GM12891 (cell line): ENCODE data around the gene GNPTAB.

Source experiments
- DNase-seq: peaks from one replicate; pipeline ENCODE4 v3.0.0; 2011; ENCODE audit warnings: low spot score; ENCODE audit not compliant: insufficient read length
- FAIRE-seq: peaks from 2 replicates; lab custom pipeline; 2011; peaks lifted over from hg19 to GRCh38; lab: Jason Lieb, UNC
- PAX5 ChIP-seq: IDR thresholded peaks from 2 replicates; pipeline ENCODE4 v1.6.1; 2011; ENCODE audit warnings: low read length, moderate library complexity, mild to moderate bottlenecking; ENCODE audit not compliant: insufficient read depth, severe bottlenecking
- POLR2A ChIP-seq: IDR thresholded peaks from 2 replicates; pipeline ENCODE4 v1.6.1; 2011; ENCODE audit warnings: low read depth, low read length, control low read depth
- POLR2AphosphoS5 ChIP-seq: IDR thresholded peaks from 2 replicates; pipeline ENCODE4 v1.6.1; 2011; ENCODE audit warnings: low read depth, low read length, control low read depth
- POU2F2 ChIP-seq: IDR thresholded peaks from 2 replicates; pipeline ENCODE4 v1.6.1; 2011; ENCODE audit warnings: low read depth, mild to moderate bottlenecking, control low read depth, low read length, moderate library complexity
- SPI1 ChIP-seq: IDR thresholded peaks from 2 replicates; pipeline ENCODE4 v1.6.1; 2011; ENCODE audit warnings: low read depth, low read length, control low read depth
- TAF1 ChIP-seq: IDR thresholded peaks from 2 replicates; pipeline ENCODE4 v1.6.1; 2011; ENCODE audit warnings: low read depth, low read length, control low read depth

Gene GNPTAB

GRCh38 chr12:101779626-101780025 lies 51.1 kb downstream of the GNPTAB start:
- no peak for DNase-seq
- TF ChIP-seq POLR2A (no peak), POU2F2 (no peak), SPI1 (no peak), PAX5 (no peak), POLR2AphosphoS5 (no peak), TAF1 (no peak)
- peak; percentile 13 for FAIRE-seq

- DNase-seq (no peak), FAIRE-seq (no peak)
- TF ChIP-seq SPI1 (no peak), POU2F2 (no peak), PAX5 (no peak), TAF1 (no peak), POLR2AphosphoS5 (no peak), POLR2A (no peak)
Observed at GRCh38 chr12:101779200-101779599, 51.6 kb downstream of the GNPTAB start.

GRCh38 chr12:101777978-101778377 lies 52.8 kb downstream of the GNPTAB start:
- FAIRE-seq (no peak), DNase-seq (no peak)
- TF ChIP-seq TAF1, result no peak
- no peak for TF ChIP-seq POLR2AphosphoS5
- TF ChIP-seq POU2F2, result no peak
- TF ChIP-seq PAX5, result no peak
- TF ChIP-seq POLR2A, result no peak
- no peak for TF ChIP-seq SPI1

GRCh38 chr12:101777485-101777884 lies 53.3 kb downstream of the GNPTAB start:
- TF ChIP-seq SPI1, result no peak
- DNase-seq, result no peak
- FAIRE-seq, result no peak

- FAIRE-seq, result no peak
Observed at GRCh38 chr12:101775816-101776215, 54.9 kb downstream of the GNPTAB start.

GRCh38 chr12:101773650-101774162 lies 57.1 kb downstream of the GNPTAB start:
- TF ChIP-seq SPI1, result 0 out of 2 replicates have a peak, but pooled peaks have one; percentile 5
- no peak for TF ChIP-seq POLR2AphosphoS5
- FAIRE-seq, result peak; percentile 96
- peak; percentile 40 for DNase-seq

More at GRCh38 chr12:101775816-101776215, 54.9 kb downstream of the GNPTAB start:
- TF ChIP-seq POLR2A, result no peak
- TF ChIP-seq SPI1, result no peak
- TF ChIP-seq TAF1, result no peak
- TF ChIP-seq PAX5, result no peak
- TF ChIP-seq POLR2AphosphoS5, result no peak
- TF ChIP-seq POU2F2, result no peak
- no peak for DNase-seq

- DNase-seq, result no peak
- TF ChIP-seq TAF1, result no peak
- TF ChIP-seq POLR2AphosphoS5, result 0 out of 2 replicates have a peak, but pooled peaks have one; percentile 29
- FAIRE-seq, result peak; percentile 31
Observed at GRCh38 chr12:101772012-101772775, 58.6 kb downstream of the GNPTAB start.

- DNase-seq, result no peak
- no peak for TF ChIP-seq TAF1
- FAIRE-seq, result no peak
Observed at GRCh38 chr12:101769865-101770264, 60.9 kb downstream of the GNPTAB start.

GRCh38 chr12:101768781-101769180 lies 62.0 kb downstream of the GNPTAB start:
- FAIRE-seq (peak; percentile 51), DNase-seq (no peak)
- TF ChIP-seq SPI1 (no peak), PAX5 (no peak), POU2F2 (no peak), POLR2A (no peak), TAF1 (no peak), POLR2AphosphoS5 (no peak)

GRCh38 chr12:101767537-101767936 lies 63.2 kb downstream of the GNPTAB start:
- DNase-seq, result no peak
- TF ChIP-seq POLR2A (no peak), PAX5 (no peak), SPI1 (no peak), POLR2AphosphoS5 (no peak), POU2F2 (no peak), TAF1 (no peak)
- FAIRE-seq, result no peak
